HG03571 (cell line): ENCODE results near the gene STAMBP.
"Not testable (repeated sequence)": the region's sequence is repeated elsewhere in the genome, so short reads cannot be mapped to it uniquely, and the experiment has no call there.

Source experiments
- ATAC-seq: cut with Tn5 transposase; IDR thresholded peaks from one replicate; pipeline ENCODE4 v1.9.1; 2021; ENCODE audit not compliant: unreplicated experiment

Gene STAMBP

GRCh38 chr2:73836141-73836943, 7.6 kb downstream of the STAMBP start:
- ATAC-seq = no peak

- ATAC-seq = no peak
Measured at GRCh38 chr2:73837847-73838585, 9.3 kb downstream of the STAMBP start.

GRCh38 chr2:73838889-73839534, 10.3 kb downstream of the STAMBP start:
- no peak for ATAC-seq

- no peak for ATAC-seq
Measured at GRCh38 chr2:73839653-73840411, 11.1 kb downstream of the STAMBP start.

GRCh38 chr2:73841912-73842738, 13.4 kb downstream of the STAMBP start:
- no peak for ATAC-seq

- no peak for ATAC-seq
Measured at GRCh38 chr2:73842739-73843019, 13.9 kb downstream of the STAMBP start.

- ATAC-seq = no peak
Measured at GRCh38 chr2:73844087-73844486, 15.3 kb downstream of the STAMBP start.

- ATAC-seq = no peak
Measured at GRCh38 chr2:73850009-73850408, 21.2 kb downstream of the STAMBP start.

- ATAC-seq = no peak
Measured at GRCh38 chr2:73851274-73851673, 22.5 kb downstream of the STAMBP start.

- no peak for ATAC-seq
Measured at GRCh38 chr2:73852020-73852419, 23.3 kb downstream of the STAMBP start.

GRCh38 chr2:73855526-73855925, 26.8 kb downstream of the STAMBP start:
- no peak for ATAC-seq

- no peak for ATAC-seq
Measured at GRCh38 chr2:73856214-73856613, 27.5 kb downstream of the STAMBP start.

- no peak for ATAC-seq
Measured at GRCh38 chr2:73859721-73860586, 31.2 kb downstream of the STAMBP start.

- ATAC-seq = no peak
Measured at GRCh38 chr2:73862987-73863386, 34.2 kb downstream of the STAMBP start.

- ATAC-seq = no peak
Measured at GRCh38 chr2:73868204-73868978, 39.6 kb downstream of the STAMBP start.

- no peak for ATAC-seq
Measured at GRCh38 chr2:73870084-73870483, 41.3 kb downstream of the STAMBP start.

- ATAC-seq = no peak
Measured at GRCh38 chr2:73877071-73877802, 48.5 kb downstream of the STAMBP start.

GRCh38 chr2:73877984-73878383, 49.2 kb downstream of the STAMBP start:
- not testable (repeated sequence) for ATAC-seq
